ENCODE results near the gene NWD2. TPM values are rescaled to one million over a fixed set of nuclear protein-coding genes. Genes with fewer than 3 reads are reported as not detected.
A peak's percentile ranks its signal among the peaks of the same experiment; 100 is the strongest.

Gene NWD2
- total RNA-seq, 2 experiments from 2014 or later: not detected

- no peak for DNase-seq
- H3K27ac Mint-ChIP-seq: no peak overlapping the region
- peaks cover 1% of the 10 kb centered on the region for H3K9me3 Mint-ChIP-seq
- peaks cover 11% of the 10 kb centered on the region for H3K27me3 Mint-ChIP-seq (ENCODE audit: low read depth)
- CTCF ChIA-PET: no interaction called here
- no peak overlapping the region for H3K4me3 Mint-ChIP-seq
- no peaks in the 10 kb centered on the region for H3K4me1 Mint-ChIP-seq (ENCODE audit: low read depth)
- intact Hi-C loops (cut with micrococcal nuclease): no loop called here
- no peaks in the 10 kb centered on the region for H3K36me3 Mint-ChIP-seq (ENCODE audit: low read depth)
Observed at GRCh38 chr4:37320513-37321235, 76.1 kb downstream of the NWD2 start.

- no peaks in the 10 kb centered on the region for H3K9me3 Mint-ChIP-seq
- intact Hi-C loops (cut with micrococcal nuclease): no loop called here
- H3K27me3 Mint-ChIP-seq (ENCODE audit: low read depth): peaks cover 11% of the 10 kb centered on the region
- H3K36me3 Mint-ChIP-seq (ENCODE audit: low read depth): no peaks in the 10 kb centered on the region
- DNase-seq: no peak
- H3K27ac Mint-ChIP-seq: no peak overlapping the region
- no peak overlapping the region for H3K4me3 Mint-ChIP-seq
- CTCF ChIA-PET: no interaction called here
- no peaks in the 10 kb centered on the region for H3K4me1 Mint-ChIP-seq (ENCODE audit: low read depth)
Observed at GRCh38 chr4:37322122-37322521, 77.6 kb downstream of the NWD2 start.

GRCh38 chr4:37324546-37324945, 80.0 kb downstream of the NWD2 start:
- no peak overlapping the region for H3K27ac Mint-ChIP-seq
- H3K27me3 Mint-ChIP-seq (ENCODE audit: low read depth): peaks cover 8% of the 10 kb centered on the region
- CTCF ChIA-PET: no interaction called here
- no peaks in the 10 kb centered on the region for H3K9me3 Mint-ChIP-seq
- intact Hi-C loops (cut with micrococcal nuclease): no loop called here
- no peak for DNase-seq
- no peak overlapping the region for H3K4me3 Mint-ChIP-seq
- no peaks in the 10 kb centered on the region for H3K4me1 Mint-ChIP-seq (ENCODE audit: low read depth)
- no peaks in the 10 kb centered on the region for H3K36me3 Mint-ChIP-seq (ENCODE audit: low read depth)

- CTCF ChIA-PET: no interaction called here
- Mint-ChIP-seq H3K4me3 (no peak overlapping the region), H3K36me3 (ENCODE audit: low read depth) (no peaks in the 10 kb centered on the region), H3K9me3 (peaks cover 2% of the 10 kb centered on the region), H3K4me1 (ENCODE audit: low read depth) (no peaks in the 10 kb centered on the region), H3K27me3 (ENCODE audit: low read depth) (peaks cover 3% of the 10 kb centered on the region), H3K27ac (no peak overlapping the region)
- DNase-seq: no peak
- intact Hi-C loops (cut with micrococcal nuclease): no loop called here
Observed at GRCh38 chr4:37326852-37327251, 82.3 kb downstream of the NWD2 start.

- intact Hi-C loops (cut with micrococcal nuclease): no loop called here
- no peaks in the 10 kb centered on the region for H3K27me3 Mint-ChIP-seq (ENCODE audit: low read depth)
- H3K4me1 Mint-ChIP-seq (ENCODE audit: low read depth): no peaks in the 10 kb centered on the region
- DNase-seq: no peak
- no peak overlapping the region for H3K4me3 Mint-ChIP-seq
- H3K36me3 Mint-ChIP-seq (ENCODE audit: low read depth): no peaks in the 10 kb centered on the region
- CTCF ChIA-PET: no interaction called here
- H3K27ac Mint-ChIP-seq: no peak overlapping the region
- no peaks in the 10 kb centered on the region for H3K9me3 Mint-ChIP-seq
Observed at GRCh38 chr4:37338972-37339371, 94.4 kb downstream of the NWD2 start.

- Mint-ChIP-seq H3K27ac (no peak overlapping the region), H3K27me3 (ENCODE audit: low read depth) (peaks cover 20% of the 10 kb centered on the region), H3K9me3 (no peaks in the 10 kb centered on the region), H3K4me3 (no peak overlapping the region), H3K36me3 (ENCODE audit: low read depth) (no peaks in the 10 kb centered on the region), H3K4me1 (ENCODE audit: low read depth) (no peaks in the 10 kb centered on the region)
- CTCF ChIA-PET: interaction anchor here (0.8 kb wide), 1 partner anchor 10 kb away, joined by 4 read pairs; no protein-coding TSS in a partner anchor
- no peak for DNase-seq
- intact Hi-C loops (cut with micrococcal nuclease): no loop called here
Observed at GRCh38 chr4:37358748-37359147, 114.2 kb downstream of the NWD2 start.

- Mint-ChIP-seq H3K27me3 (ENCODE audit: low read depth) (peaks cover 22% of the 10 kb centered on the region), H3K36me3 (ENCODE audit: low read depth) (no peaks in the 10 kb centered on the region), H3K4me3 (no peak overlapping the region), H3K9me3 (no peaks in the 10 kb centered on the region), H3K4me1 (ENCODE audit: low read depth) (no peaks in the 10 kb centered on the region), H3K27ac (no peak overlapping the region)
- intact Hi-C loops (cut with micrococcal nuclease): no loop called here
- CTCF ChIA-PET: interaction anchor here (0.7 to 1.1 kb wide), 3 partner anchors 9 to 1172 kb away, joined by 3 to 4 read pairs (median 3); no protein-coding TSS in a partner anchor
- no peak for DNase-seq
Observed at GRCh38 chr4:37359261-37359660, 114.7 kb downstream of the NWD2 start.

GRCh38 chr4:37365888-37366287, 121.3 kb downstream of the NWD2 start:
- Mint-ChIP-seq H3K36me3 (ENCODE audit: low read depth) (no peaks in the 10 kb centered on the region), H3K4me1 (ENCODE audit: low read depth) (no peaks in the 10 kb centered on the region), H3K9me3 (no peaks in the 10 kb centered on the region), H3K4me3 (no peak overlapping the region), H3K27ac (no peak overlapping the region), H3K27me3 (ENCODE audit: low read depth) (peaks cover 9% of the 10 kb centered on the region)
- no peak for DNase-seq
- CTCF ChIA-PET: interaction anchor here (0.6 to 1.6 kb wide), 2 partner anchors 19 to 92 kb away, joined by 3 read pairs; no protein-coding TSS in a partner anchor
- intact Hi-C loops (cut with micrococcal nuclease): no loop called here

- no peaks in the 10 kb centered on the region for H3K36me3 Mint-ChIP-seq (ENCODE audit: low read depth)
- H3K27me3 Mint-ChIP-seq (ENCODE audit: low read depth): peaks cover 9% of the 10 kb centered on the region
- intact Hi-C loops (cut with micrococcal nuclease): no loop called here
- no peaks in the 10 kb centered on the region for H3K4me1 Mint-ChIP-seq (ENCODE audit: low read depth)
- no peaks in the 10 kb centered on the region for H3K9me3 Mint-ChIP-seq
- no peak overlapping the region for H3K27ac Mint-ChIP-seq
- DNase-seq: no peak
- no peak overlapping the region for H3K4me3 Mint-ChIP-seq
- CTCF ChIA-PET: interaction anchor here (0.6 to 1.1 kb wide), 2 partner anchors 9 to 36 kb away, joined by 3 to 4 read pairs; no protein-coding TSS in a partner anchor
Observed at GRCh38 chr4:37367901-37368300, 123.4 kb downstream of the NWD2 start.

- Mint-ChIP-seq H3K27ac (no peak overlapping the region), H3K36me3 (ENCODE audit: low read depth) (no peaks in the 10 kb centered on the region), H3K4me1 (ENCODE audit: low read depth) (no peaks in the 10 kb centered on the region), H3K9me3 (no peaks in the 10 kb centered on the region), H3K27me3 (ENCODE audit: low read depth) (peaks cover 6% of the 10 kb centered on the region), H3K4me3 (no peak overlapping the region)
- intact Hi-C loops (cut with micrococcal nuclease): no loop called here
- DNase-seq: no peak
- CTCF ChIA-PET: no interaction called here
Observed at GRCh38 chr4:37370052-37370451, 125.5 kb downstream of the NWD2 start.

GRCh38 chr4:37381040-37381668, 136.6 kb downstream of the NWD2 start:
- H3K9me3 Mint-ChIP-seq: no peaks in the 10 kb centered on the region
- no peak overlapping the region for H3K4me3 Mint-ChIP-seq
- CTCF ChIA-PET: interaction anchor here (0.8 to 1.2 kb wide), 3 partner anchors 8 to 967 kb away, joined by 3 to 6 read pairs (median 3); no protein-coding TSS in a partner anchor
- no peaks in the 10 kb centered on the region for H3K36me3 Mint-ChIP-seq (ENCODE audit: low read depth)
- DNase-seq: no peak
- H3K4me1 Mint-ChIP-seq (ENCODE audit: low read depth): no peaks in the 10 kb centered on the region
- peaks cover 12% of the 10 kb centered on the region for H3K27me3 Mint-ChIP-seq (ENCODE audit: low read depth)
- intact Hi-C loops (cut with micrococcal nuclease): loop anchor here (10.0 kb wide), 2 partner anchors 136 to 316 kb away; partner anchors contain the start of gene NWD2
- no peak overlapping the region for H3K27ac Mint-ChIP-seq

- intact Hi-C loops (cut with micrococcal nuclease): loop anchor here (1.0 to 10.0 kb wide), 3 partner anchors 139 to 969 kb away; partner anchors contain the start of gene NWD2
- Mint-ChIP-seq H3K9me3 (no peaks in the 10 kb centered on the region), H3K27ac (no peak overlapping the region), H3K4me1 (ENCODE audit: low read depth) (no peaks in the 10 kb centered on the region), H3K36me3 (ENCODE audit: low read depth) (no peaks in the 10 kb centered on the region), H3K27me3 (ENCODE audit: low read depth) (peaks cover 5% of the 10 kb centered on the region), H3K4me3 (no peak overlapping the region)
- peak; percentile 27 for DNase-seq
- CTCF ChIA-PET: interaction anchor here (0.9 to 1.5 kb wide), 2 partner anchors 18 to 285 kb away, joined by 3 read pairs; no protein-coding TSS in a partner anchor
Observed at GRCh38 chr4:37383579-37384229, 139.2 kb downstream of the NWD2 start.

Data from activated naive CD4-positive, alpha-beta T cell treated with anti-CD3 and anti-CD28 coated beads for 36 hours (primary cell).